ENCODE results near the gene SIL1.

Gene SIL1

DNA sequence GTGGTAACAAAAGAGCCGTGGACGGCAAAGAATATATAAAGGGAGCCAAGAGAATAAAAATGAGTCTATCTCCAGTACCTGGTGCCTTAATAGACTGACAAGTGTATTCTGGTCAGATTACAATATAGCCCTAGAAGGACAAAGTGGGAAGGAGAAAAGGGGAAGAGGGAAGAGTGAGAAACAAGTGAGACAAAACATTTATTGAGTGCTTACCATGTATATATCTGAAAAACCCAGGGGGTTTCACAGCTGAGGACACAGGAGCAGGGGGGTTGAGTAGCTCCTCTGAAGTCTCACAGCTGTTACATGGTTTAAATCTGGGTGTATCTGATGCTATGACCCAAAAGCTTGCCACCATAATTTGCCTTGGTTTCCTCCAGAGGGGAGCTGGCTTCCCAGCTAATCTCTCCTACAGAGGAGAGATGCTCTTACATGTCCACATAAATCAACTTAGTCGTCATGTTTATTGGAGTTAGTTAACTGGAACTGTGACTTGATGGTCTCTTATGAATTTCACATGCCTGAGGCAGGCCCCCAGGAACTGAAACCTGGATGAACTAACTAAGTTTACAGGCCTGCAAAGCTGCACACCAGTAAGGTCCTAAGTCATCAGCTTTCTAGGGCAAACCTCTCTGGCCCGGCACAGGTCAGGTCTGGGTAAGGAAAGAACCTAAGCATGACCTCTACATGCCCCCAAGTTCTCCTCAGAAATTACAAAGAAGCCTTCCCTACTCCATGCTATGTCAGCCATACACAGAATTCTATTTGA, 15.5 kb downstream of the SIL1 start:
- TF ChIP-seq, protein P1, sequence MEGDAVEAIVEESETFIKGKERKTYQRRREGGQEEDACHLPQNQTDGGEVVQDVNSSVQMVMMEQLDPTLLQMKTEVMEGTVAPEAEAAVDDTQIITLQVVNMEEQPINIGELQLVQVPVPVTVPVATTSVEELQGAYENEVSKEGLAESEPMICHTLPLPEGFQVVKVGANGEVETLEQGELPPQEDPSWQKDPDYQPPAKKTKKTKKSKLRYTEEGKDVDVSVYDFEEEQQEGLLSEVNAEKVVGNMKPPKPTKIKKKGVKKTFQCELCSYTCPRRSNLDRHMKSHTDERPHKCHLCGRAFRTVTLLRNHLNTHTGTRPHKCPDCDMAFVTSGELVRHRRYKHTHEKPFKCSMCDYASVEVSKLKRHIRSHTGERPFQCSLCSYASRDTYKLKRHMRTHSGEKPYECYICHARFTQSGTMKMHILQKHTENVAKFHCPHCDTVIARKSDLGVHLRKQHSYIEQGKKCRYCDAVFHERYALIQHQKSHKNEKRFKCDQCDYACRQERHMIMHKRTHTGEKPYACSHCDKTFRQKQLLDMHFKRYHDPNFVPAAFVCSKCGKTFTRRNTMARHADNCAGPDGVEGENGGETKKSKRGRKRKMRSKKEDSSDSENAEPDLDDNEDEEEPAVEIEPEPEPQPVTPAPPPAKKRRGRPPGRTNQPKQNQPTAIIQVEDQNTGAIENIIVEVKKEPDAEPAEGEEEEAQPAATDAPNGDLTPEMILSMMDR (IDR thresholded peaks at IDR 0.05; ENCODE audit: low read depth, low read length, poor library complexity, severe bottlenecking) = no peak
- TF ChIP-seq EZH2phosphoT487 (IDR thresholded peaks at IDR 0.05; ENCODE audit: borderline replicate concordance, low read length) = no peak
- H3K36me3 ChIP-seq (ENCODE audit: control insufficient read depth, low read length) = no peaks in the 10 kb centered on the region
- no peaks in the 10 kb centered on the region for H3F3A ChIP-seq (ENCODE audit: control insufficient read depth, insufficient read depth)
- H3K27me3 ChIP-seq (ENCODE audit: control insufficient read depth, low read length) = no peaks in the 10 kb centered on the region
- no peaks in the 10 kb centered on the region for H3K9me3 ChIP-seq (ENCODE audit: control insufficient read depth, insufficient read depth, low read length)
- H4K20me1 ChIP-seq (ENCODE audit: control insufficient read depth, insufficient read depth, low read depth, low read length) = 0 out of 2 replicates have a peak, but pooled peaks cover 6% of the 10 kb centered on the region
- H3K4me3 ChIP-seq (ENCODE audit: low read length) = no peak overlapping the region
- no peak overlapping the region for H3K27ac ChIP-seq (ENCODE audit: low read depth, low read length)
- no peaks in the 10 kb centered on the region for H3K9me2 ChIP-seq (replicated peaks; ENCODE audit: control insufficient read depth, low read length)
- peaks cover 7% of the 10 kb centered on the region for H3K79me2 ChIP-seq (ENCODE audit: control insufficient read depth, low read length)
- H3K4me2 ChIP-seq (ENCODE audit: low read length) = no peak overlapping the region
- H3K4me1 ChIP-seq (ENCODE audit: control insufficient read depth, low read length) = peaks cover 26% of the 10 kb centered on the region

DNA sequence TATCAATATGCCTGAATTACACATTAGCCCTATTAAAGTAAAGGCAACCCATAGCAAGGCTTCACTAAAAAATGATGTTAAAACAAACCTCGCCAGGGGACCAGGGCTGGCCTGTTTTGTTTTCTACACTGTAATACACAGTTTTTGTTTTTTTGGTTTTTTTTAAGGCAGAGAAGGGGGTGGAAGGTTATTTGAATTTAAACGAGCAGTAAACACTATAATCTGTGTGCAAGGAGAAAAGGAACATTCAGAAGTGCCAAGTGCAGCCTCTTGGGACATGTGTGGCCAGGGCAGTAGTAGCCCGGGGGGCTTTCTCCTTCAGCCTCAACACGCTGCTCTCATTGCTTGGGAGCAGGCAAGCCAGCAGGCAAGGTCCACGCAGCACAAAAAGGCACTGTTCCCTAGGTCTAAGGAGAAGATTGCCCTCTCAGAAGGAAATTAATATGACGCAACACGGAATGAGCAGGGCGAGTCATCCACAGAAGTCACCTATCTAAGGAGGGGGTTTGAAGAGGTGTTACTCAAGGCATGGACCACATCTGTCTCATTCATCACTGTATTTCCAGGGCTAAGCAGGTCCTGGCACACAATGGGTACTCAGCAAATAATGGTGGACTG, 16.2 kb downstream of the SIL1 start:
- Histone ChIP-seq H3K9me3 (ENCODE audit: control insufficient read depth, insufficient read depth, low read length) (no peaks in the 10 kb centered on the region), H3F3A (ENCODE audit: control insufficient read depth, insufficient read depth) (no peaks in the 10 kb centered on the region), H3K4me1 (ENCODE audit: control insufficient read depth, low read length) (peaks cover 27% of the 10 kb centered on the region), H3K4me3 (ENCODE audit: low read length) (no peak overlapping the region), H3K27me3 (ENCODE audit: control insufficient read depth, low read length) (no peaks in the 10 kb centered on the region), H3K36me3 (ENCODE audit: control insufficient read depth, low read length) (no peaks in the 10 kb centered on the region), H3K79me2 (ENCODE audit: control insufficient read depth, low read length) (peaks cover 11% of the 10 kb centered on the region), H4K20me1 (ENCODE audit: control insufficient read depth, insufficient read depth, low read depth, low read length) (0 out of 2 replicates have a peak, but pooled peaks cover 6% of the 10 kb centered on the region), H3K9me2 (replicated peaks; ENCODE audit: control insufficient read depth, low read length) (no peaks in the 10 kb centered on the region), H3K4me2 (ENCODE audit: low read length) (no peak overlapping the region), H3K27ac (ENCODE audit: low read depth, low read length) (no peak overlapping the region)
- TF ChIP-seq EZH2phosphoT487 (IDR thresholded peaks at IDR 0.05; ENCODE audit: borderline replicate concordance, low read length) = no peak
- TF ChIP-seq, protein P1 (IDR thresholded peaks at IDR 0.05; ENCODE audit: low read depth, low read length, poor library complexity, severe bottlenecking) = no peak

DNA sequence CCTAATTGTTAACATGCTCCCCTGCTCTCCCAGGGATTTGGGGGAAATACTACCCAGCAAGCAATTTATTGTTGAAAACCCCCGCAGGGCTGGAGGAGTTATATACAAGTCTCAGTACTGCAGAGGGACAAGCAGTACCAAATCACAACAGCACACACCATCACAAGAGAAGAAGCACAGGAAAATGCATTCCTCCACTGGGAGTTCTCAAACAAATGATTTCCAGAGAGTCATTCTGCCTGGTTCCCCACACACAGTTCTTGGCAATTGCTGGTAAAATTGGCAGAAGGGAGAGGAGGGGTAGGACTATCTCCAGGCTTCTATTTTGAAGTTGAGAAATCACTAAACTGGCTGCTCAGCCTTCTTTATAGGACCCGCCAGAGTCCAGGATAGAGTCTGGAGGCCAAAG, 16.8 kb downstream of the SIL1 start:
- Histone ChIP-seq H3K27ac (ENCODE audit: low read depth, low read length) (no peak overlapping the region), H3K79me2 (ENCODE audit: control insufficient read depth, low read length) (peaks cover 11% of the 10 kb centered on the region), H3K27me3 (ENCODE audit: control insufficient read depth, low read length) (no peaks in the 10 kb centered on the region), H4K20me1 (ENCODE audit: control insufficient read depth, insufficient read depth, low read depth, low read length) (0 out of 2 replicates have a peak, but pooled peaks cover 5% of the 10 kb centered on the region), H3K4me1 (ENCODE audit: control insufficient read depth, low read length) (peaks cover 27% of the 10 kb centered on the region), H3K9me3 (ENCODE audit: control insufficient read depth, insufficient read depth, low read length) (no peaks in the 10 kb centered on the region), H3K36me3 (ENCODE audit: control insufficient read depth, low read length) (no peaks in the 10 kb centered on the region), H3K4me3 (ENCODE audit: low read length) (no peak overlapping the region), H3K4me2 (ENCODE audit: low read length) (no peak overlapping the region), H3K9me2 (replicated peaks; ENCODE audit: control insufficient read depth, low read length) (no peaks in the 10 kb centered on the region), H3F3A (ENCODE audit: control insufficient read depth, insufficient read depth) (no peaks in the 10 kb centered on the region)
- TF ChIP-seq, protein P1 (IDR thresholded peaks at IDR 0.05; ENCODE audit: low read depth, low read length, poor library complexity, severe bottlenecking) = no peak
- no peak for TF ChIP-seq EZH2phosphoT487 (IDR thresholded peaks at IDR 0.05; ENCODE audit: borderline replicate concordance, low read length)
